ENCODE results near the gene DAZAP1. TPM values are rescaled to one million over a fixed set of nuclear protein-coding genes. Genes with fewer than 3 reads are reported as not detected.

DAZAP1 gene
- total RNA-seq, 4 donors from 2014 or later = 45.3 to 75.4 (median 64.0) TPM

GRCh38 chr19:1410789-1411188, 3.4 kb downstream of the DAZAP1 start:
- no peak for TF ChIP-seq POLR2AphosphoS5 (IDR thresholded peaks at IDR 0.05)
- Histone ChIP-seq H3K27me3 (no peaks in the 10 kb centered on the region), H3K36me3 (peaks cover 0 to 11% of the 10 kb centered on the region in 2 donors), H3K27ac (peak overlapping the region in 3 of 4 donors; percentile 56 to 98 (median 78)), H3K4me1 (peaks cover 3 to 84% (median 54%) of the 10 kb centered on the region in 3 donors), H3K9me3 (no peaks in the 10 kb centered on the region), H3K4me3 (no peak overlapping the region)
- no peak for ATAC-seq
- 74 to 83% methylated on average over 1 to 5 of the region's 9 CpGs for WGBS, 2 donors (ENCODE audit: low coverage in 1 of 2)

GRCh38 chr19:1411255-1412191, 4.1 kb downstream of the DAZAP1 start:
- H3K27ac ChIP-seq = peak overlapping the region in 3 of 4 donors; percentile 56 to 98 (median 78)
- H3K36me3 ChIP-seq = peaks cover 0 to 11% of the 10 kb centered on the region in 2 donors
- H3K27me3 ChIP-seq = no peaks in the 10 kb centered on the region
- peak overlapping the region in 1 of 2 donors; percentile 4 for H3K4me3 ChIP-seq
- H3K9me3 ChIP-seq = no peaks in the 10 kb centered on the region
- 60 to 100% methylated on average over 1 of the region's 29 CpGs for WGBS, 2 donors (ENCODE audit: low coverage in 1 of 2)
- ATAC-seq = no peak
- TF ChIP-seq EP300 (IDR thresholded peaks at IDR 0.05) = no peak
- TF ChIP-seq, protein P1, sequence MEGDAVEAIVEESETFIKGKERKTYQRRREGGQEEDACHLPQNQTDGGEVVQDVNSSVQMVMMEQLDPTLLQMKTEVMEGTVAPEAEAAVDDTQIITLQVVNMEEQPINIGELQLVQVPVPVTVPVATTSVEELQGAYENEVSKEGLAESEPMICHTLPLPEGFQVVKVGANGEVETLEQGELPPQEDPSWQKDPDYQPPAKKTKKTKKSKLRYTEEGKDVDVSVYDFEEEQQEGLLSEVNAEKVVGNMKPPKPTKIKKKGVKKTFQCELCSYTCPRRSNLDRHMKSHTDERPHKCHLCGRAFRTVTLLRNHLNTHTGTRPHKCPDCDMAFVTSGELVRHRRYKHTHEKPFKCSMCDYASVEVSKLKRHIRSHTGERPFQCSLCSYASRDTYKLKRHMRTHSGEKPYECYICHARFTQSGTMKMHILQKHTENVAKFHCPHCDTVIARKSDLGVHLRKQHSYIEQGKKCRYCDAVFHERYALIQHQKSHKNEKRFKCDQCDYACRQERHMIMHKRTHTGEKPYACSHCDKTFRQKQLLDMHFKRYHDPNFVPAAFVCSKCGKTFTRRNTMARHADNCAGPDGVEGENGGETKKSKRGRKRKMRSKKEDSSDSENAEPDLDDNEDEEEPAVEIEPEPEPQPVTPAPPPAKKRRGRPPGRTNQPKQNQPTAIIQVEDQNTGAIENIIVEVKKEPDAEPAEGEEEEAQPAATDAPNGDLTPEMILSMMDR (IDR thresholded peaks at IDR 0.05) = no peak
- no peak for TF ChIP-seq POLR2AphosphoS5 (IDR thresholded peaks at IDR 0.05)
- H3K4me1 ChIP-seq = peaks cover 3 to 87% (median 61%) of the 10 kb centered on the region in 3 donors

DNA sequence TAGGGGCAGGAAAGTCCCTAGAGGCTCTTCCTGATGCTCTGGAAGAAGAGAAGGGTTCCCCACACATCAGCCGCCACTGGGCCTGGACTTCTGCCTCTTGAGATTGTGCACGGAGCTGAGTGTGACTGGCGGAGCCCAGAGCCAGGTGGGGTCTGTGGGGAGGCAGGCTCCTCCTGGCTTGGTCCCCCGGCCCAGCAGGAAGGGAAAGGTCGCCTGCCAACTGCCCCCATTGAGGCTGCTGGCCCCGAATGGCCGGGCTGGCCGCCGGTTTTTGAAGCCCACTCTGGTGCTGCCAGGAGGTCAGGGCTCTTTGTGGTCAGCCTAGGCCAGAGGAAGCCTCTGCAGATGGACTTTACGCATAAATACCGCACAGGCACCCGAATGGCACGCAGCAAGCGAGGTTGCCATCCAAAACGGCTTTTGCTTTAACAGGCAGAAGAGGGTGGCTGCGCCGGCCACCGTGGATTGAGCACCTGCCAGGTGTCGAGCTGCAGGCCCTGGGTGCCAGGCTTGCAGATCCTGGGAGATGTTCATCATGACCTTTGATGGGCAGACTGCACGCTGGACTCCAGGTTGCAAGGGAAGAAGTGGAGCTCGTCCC, 5.0 kb downstream of the DAZAP1 start:
- Histone ChIP-seq H3K4me3 (no peak overlapping the region), H3K9me3 (no peaks in the 10 kb centered on the region), H3K4me1 (peaks cover 3 to 91% (median 70%) of the 10 kb centered on the region in 3 donors), H3K27me3 (no peaks in the 10 kb centered on the region), H3K36me3 (peaks cover 0 to 11% of the 10 kb centered on the region in 2 donors), H3K27ac (peak overlapping the region in 3 of 4 donors; percentile 26 to 98 (median 78))
- WGBS, 2 donors (ENCODE audit: low coverage in 1 of 2) = 85% methylated on average over 5 of the region's 21 CpGs; no CpG with 5 or more reads in 1 of the 2 donors
- ATAC-seq = no peak
- TF ChIP-seq EP300 (IDR thresholded peaks at IDR 0.05) (no peak), POLR2AphosphoS5 (IDR thresholded peaks at IDR 0.05) (no peak), POLR2A (IDR thresholded peaks at IDR 0.05) (no peak)
- TF ChIP-seq, protein P1 (IDR thresholded peaks at IDR 0.05) = no peak

DNA sequence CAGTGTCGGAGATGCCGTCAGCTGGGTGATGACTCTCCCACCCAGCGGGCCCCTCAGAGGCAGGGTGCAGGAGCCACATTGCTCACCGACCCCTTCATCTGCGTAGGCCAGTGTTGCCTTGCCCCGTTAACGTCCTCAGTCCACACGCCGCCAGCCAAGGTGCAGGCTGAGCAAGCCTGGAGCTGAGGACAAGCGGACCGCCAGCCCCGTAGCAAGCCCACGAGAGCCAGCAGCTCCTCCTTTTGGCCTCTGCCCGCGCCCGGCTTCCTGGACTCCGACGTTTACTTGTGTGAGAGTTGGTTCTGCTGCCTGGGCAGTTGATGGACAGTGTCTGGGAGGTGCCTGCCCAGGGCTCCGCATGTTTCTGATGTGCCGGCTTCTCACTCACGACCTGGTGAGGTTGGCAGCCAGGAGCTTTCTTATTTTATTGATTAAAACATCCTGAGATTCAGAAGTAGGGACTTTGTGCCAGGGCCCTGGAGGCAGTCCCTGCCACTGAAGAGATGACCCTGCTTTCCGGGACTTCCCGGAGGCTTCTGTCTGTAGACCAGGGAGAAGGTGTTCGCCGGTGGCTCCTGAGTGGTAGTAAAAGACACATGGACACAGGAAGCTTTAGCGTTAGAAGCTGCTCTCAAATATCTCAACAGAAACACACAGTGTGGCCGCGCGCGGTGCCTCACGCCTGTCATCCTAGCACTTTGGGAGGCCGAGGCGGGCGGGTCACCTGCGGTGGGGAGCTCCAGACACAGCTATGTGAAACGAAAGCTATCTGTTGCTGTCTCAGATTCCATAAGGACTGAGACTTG, 5.8 kb downstream of the DAZAP1 start:
- H3K4me1 ChIP-seq = peaks cover 3 to 99% (median 76%) of the 10 kb centered on the region in 3 donors

More for the DNA sequence above, 5.8 kb downstream of the DAZAP1 start:
- Histone ChIP-seq H3K27me3 (no peaks in the 10 kb centered on the region), H3K27ac (peak overlapping the region in 1 of 4 donors; percentile 78), H3K36me3 (peaks cover 0 to 11% of the 10 kb centered on the region in 2 donors), H3K9me3 (no peaks in the 10 kb centered on the region), H3K4me3 (no peak overlapping the region)
- TF ChIP-seq, protein P1 (IDR thresholded peaks at IDR 0.05) = no peak
- no peak for TF ChIP-seq EP300 (IDR thresholded peaks at IDR 0.05)
- no peak for TF ChIP-seq POLR2A (IDR thresholded peaks at IDR 0.05)
- no peak for TF ChIP-seq POLR2AphosphoS5 (IDR thresholded peaks at IDR 0.05)
- ATAC-seq = no peak
- 71 to 76% methylated on average over 2 to 25 of the region's 36 CpGs for WGBS, 2 donors (ENCODE audit: low coverage in 1 of 2)

Data from gastroesophageal sphincter (tissue), 4 donors.